ENCODE results near the gene WDR54.
"Not testable (repeated sequence)": the region's sequence is repeated elsewhere in the genome, so short reads cannot be mapped to it uniquely, and the experiment has no call there.

WDR54 gene

DNA sequence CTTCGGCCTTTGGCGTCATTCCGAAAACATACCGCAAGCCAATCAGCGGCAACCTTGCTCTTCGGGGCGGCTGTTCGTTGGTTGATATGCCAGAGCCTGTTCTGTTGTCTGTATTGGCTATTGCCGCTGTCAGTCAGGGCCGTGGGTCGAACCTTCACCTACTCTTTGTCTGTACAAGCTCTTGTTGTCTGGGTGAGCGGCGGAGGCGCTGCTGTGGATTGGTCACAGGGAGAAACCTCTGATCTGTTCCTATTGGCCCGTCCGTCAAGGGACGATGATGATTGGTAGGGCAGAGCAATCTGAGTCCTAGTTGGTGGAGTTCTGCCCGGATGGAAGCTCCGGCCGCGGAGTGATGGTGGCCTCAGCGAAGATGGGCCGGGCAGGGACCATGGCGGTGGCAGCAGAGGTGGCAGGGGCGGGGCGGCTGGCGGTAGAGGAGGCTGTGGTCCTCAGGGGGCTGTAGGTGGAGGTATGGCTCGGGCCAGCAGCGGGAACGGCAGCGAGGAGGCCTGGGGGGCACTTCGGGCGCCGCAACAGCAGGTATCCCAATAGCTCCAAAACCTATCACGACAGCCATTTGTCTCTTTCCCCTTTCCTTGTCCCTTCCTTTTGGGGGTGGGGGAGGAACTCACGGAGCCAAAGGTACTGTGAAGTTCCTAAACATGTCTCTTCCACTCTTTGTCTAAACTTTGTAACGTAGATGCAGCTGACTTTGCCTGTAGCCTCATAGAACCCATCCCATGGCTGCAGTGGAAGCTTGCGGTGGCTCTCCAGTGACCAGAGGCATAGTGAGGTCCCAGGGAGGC lies 36.8 kb downstream of the WDR54 start, which contains the start of gene WBP1:
Gene WBP1, plus strand, starts transcription at position 307 of the 806 bp plus-strand sequence. Its CDS starts 165 bp downstream, at position 472.
- DNase-seq = peak; percentile 99

- DNase-seq = no peak
Measured at GRCh38 chr2:74458938-74459363, 37.4 kb downstream of the WDR54 start.

DNA sequence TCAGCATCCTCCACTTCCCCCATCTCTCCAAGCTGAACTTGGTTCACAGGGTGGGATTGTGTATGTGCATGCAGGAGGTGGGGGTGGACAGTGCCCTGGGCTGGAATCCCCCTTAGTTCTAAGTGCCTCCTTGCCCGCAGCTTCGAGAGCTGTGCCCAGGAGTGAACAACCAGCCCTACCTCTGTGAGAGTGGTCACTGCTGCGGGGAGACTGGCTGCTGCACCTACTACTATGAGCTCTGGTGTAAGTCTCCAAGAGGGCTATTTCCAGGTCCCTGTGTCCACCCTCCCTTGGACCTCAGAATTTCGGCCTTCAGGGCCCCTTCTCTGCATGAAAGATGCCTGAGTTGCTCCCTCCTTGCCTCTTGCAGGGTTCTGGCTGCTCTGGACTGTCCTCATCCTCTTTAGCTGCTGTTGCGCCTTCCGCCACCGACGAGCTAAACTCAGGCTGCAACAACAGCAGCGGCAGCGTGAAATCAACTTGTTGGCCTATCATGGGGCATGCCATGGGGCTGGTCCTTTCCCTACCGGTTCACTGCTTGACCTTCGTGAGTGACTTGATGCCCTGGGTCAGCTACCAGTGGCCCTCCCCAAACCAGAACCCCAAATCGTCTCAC lies 38.1 kb downstream of the WDR54 start:
- not testable (repeated sequence) for DNase-seq

DNA sequence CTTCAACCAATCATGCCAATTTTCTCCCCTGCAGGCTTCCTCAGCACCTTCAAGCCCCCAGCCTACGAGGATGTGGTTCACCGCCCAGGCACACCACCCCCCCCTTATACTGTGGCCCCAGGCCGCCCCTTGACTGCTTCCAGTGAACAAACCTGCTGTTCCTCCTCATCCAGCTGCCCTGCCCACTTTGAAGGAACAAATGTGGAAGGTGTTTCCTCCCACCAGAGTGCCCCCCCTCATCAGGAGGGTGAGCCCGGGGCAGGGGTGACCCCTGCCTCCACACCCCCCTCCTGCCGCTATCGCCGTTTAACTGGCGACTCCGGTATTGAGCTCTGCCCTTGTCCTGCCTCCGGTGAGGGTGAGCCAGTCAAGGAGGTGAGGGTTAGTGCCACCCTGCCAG lies 38.7 kb downstream of the WDR54 start:
- not testable (repeated sequence) for DNase-seq

DNA sequence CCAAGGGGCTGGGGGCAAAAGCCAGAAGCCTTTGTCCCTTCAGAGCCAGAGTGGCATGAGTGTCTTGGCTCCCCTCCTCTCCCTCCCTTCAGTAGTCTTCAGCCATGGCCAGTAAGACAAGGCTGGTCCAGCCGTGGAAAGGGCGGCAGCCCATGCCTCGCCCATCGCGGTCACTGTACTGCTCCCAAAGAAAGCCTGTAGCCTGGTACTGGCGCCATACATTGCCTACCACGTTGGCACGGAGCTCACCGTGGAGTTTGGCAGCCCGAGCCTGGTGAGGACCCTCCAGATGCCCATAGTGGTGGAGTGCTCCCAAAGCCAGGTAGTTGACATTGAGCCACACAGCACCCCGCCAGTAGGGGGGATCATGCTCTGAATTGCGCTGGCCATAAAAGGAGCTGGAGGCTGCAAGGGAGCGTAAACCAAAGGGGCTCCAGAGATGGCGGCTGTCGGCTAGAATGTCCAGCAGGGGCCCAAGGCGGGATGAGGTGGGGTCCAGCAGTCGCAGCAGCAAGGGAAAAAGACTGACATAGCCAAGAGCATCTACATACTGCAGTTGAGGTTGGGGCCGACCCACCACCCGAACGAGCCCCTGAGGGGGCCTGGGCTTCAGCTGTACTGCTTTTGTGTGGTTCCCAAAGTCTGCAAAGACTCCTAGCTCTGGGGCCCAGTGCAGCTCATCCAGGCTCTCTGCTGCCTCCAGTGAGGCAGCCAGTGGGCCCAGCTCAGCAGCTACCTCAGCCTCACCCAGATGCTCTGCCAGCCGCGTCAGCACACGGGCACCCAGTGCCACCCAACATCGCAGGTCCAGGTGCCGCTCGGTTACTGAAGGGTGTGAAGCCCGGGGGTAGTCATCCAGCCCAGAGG lies 39.9 kb downstream of the WDR54 start:
- DNase-seq = no peak

DNA sequence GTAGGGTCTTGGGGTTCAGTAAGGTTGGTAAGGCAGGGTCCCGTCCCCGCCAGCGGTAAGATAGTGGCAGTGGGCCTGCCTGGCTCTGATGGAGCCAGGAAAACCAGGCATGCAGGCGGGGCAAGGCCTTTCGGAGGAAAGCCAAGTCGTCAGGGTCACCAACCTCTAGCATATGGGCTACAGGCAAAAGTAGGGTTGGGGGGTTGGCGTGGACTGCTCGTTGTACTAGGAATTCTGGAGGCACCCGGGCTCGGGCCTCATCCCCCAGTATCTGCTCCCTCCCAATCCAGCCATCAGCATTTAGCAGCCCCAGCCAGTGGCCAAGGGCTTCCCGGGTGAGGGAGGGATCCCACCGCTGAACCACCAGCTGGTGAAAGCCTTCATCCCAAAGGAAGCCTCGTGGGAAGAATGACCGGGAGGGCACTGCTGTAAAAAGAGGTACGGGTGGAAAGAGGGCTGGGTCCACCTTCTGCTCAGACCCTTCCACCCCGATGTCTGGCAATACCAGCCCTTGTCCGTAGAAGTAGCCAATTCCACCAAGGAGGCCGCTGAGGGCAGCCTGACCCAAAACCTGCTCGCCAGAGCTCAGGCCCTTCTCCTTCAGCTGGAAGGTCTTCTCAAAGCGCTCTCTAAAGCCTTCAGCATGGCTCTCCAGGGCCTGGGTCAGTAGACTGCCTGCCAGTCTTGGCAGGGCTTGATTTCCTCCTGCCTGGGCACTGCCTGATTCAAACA lies 40.7 kb downstream of the WDR54 start:
- DNase-seq = no peak

- no peak for DNase-seq
Measured at GRCh38 chr2:74462786-74463105, 41.2 kb downstream of the WDR54 start.

GRCh38 chr2:74464406-74464805 lies 42.9 kb downstream of the WDR54 start:
- no peak for DNase-seq

- not testable (repeated sequence) for DNase-seq
Measured at GRCh38 chr2:74470742-74471141, 49.2 kb downstream of the WDR54 start.

DNA sequence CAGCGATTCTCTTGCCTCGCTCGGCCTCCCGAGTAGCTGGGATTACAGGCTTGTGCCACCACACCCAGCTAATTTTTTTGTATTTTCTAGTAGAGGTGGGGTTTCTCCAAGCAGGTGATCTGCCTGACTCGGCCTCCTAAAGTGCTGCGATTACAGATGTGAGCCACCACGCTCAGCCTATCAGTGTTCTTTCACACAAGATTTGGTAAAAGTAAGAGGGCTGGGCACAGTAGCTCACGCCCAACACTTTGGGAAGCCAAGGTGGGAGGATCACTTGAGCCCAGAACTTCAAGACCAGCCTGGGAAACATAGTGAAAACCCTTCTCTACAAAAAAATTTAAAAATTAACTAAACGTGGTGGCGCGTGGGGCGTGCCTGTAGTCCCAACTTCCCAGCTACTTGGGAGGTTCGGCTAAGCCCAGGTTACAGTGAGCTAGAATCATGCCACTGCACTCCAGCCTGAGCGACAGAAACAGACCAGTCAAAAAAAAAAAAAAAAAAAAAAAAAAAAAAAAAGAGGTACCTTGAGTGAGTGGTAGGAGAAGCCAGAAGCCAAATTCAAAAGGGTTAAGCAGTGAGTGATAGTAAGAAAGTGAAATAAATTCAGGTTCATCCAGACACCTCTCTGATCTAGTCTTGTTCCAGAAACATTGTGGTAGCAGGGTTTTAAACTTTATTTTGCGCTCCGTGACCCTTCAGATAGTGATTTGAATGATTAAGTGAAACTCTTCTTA lies 50.0 kb downstream of the WDR54 start:
- DNase-seq = no peak

DNA sequence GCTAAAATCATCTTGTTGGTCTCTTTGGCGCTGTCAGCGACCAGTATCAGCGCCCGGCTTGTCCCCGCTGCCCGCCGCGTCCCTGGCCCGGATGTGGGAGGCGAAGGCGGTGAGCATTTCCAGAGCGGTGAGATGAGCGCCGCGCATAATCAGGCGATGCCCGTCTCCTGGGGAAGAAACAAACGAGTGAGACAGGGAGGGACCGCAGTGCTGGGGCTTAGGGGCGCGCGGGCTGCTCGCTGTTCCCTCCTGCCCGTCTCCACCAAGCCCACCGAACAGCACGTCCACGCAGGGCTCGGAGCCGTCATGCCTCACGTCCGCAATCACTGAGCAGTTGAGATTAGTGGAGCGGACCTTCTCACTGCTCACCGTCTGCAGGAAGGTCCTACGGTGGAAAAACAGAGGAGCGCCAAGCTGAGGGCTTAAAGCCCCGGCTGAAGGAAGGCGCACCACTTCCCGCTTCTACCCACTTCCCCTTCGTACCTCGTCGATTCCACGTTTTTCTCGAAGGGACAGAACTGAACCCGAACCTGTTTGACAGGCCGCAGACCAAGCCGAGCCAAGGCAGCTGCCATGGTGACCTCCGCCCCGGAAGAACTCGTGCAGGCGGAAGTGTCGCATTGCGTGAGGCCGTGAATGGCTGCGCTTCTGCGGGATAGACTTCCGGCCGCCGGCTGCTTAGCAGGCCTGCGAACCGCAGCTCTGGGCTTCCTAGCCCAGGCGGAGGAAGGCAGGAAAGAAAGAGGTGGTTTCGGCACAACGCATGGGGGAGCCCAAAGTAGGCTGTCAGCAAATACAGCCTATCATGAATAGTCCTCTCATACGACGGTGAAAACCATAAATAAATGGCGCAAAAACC lies 50.8 kb downstream of the WDR54 start, which contains the start of gene MRPL53:
Gene MRPL53, minus strand, starts transcription at position 595 of the 859 bp plus-strand sequence. Its CDS starts 20 bp downstream, at position 575.
- peak; percentile 97 for DNase-seq

DNA sequence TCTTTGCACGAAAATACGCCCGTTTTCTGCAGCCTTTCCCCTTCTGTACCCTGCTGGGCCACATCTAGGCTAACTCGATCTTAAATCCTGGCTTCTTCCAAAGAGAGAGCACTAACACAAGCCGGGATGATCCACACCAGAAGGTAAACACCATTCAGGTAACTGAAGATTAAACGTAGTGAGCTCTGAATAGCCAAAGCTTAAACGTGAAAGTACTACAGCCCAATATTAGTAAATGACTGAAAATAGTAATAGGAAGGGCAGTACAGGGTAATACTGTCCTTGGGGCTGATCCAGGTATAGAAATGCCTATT lies 51.4 kb downstream of the WDR54 start:
- DNase-seq = no peak

GRCh38 chr2:74474481-74474880 lies 53.0 kb downstream of the WDR54 start:
- DNase-seq = no peak

GRCh38 chr2:74474899-74475298 lies 53.4 kb downstream of the WDR54 start:
- DNase-seq = no peak

Data from activated gamma-delta T cell treated with Interleukin-2 at 50 U/mL for 16 hours (primary cell).